SW480 (cell line): ENCODE results near the gene ZBTB8B.

Experiments used
- DNase-seq: peaks from one replicate; pipeline ENCODE4 v3.0.0-alpha.2; 2016; ENCODE audit warnings: low spot score

ZBTB8B gene

GRCh38 chr1:32508761-32509160 lies 43.9 kb downstream of the ZBTB8B start:
- no peak for DNase-seq

GRCh38 chr1:32509939-32510338 lies 45.1 kb downstream of the ZBTB8B start:
- no peak for DNase-seq
